Stimulated activated CD4-positive, alpha-beta T cell treated with anti-CD3 and anti-CD28 coated beads, Interleukin-12 subunit alpha, Interleukin-12 subunit beta, amount 100 ng/mL, for 24 hours (primary cell): Measurements from ENCODE around the gene GNAS-AS1.
A peak's percentile ranks its signal among the peaks of the same experiment; 100 is the strongest.
"Not testable (repeated sequence)": the region's sequence is repeated elsewhere in the genome, so short reads cannot be mapped to it uniquely, and the experiment has no call there.

ENCODE experiments used
- DNase-seq, 2 experiments: peaks; one replicate each; pipeline ENCODE4 v3.0.0-alpha.2; 2020; ENCODE audit warnings: low read depth in 2 of 2

The GNAS-AS1 gene

DNA sequence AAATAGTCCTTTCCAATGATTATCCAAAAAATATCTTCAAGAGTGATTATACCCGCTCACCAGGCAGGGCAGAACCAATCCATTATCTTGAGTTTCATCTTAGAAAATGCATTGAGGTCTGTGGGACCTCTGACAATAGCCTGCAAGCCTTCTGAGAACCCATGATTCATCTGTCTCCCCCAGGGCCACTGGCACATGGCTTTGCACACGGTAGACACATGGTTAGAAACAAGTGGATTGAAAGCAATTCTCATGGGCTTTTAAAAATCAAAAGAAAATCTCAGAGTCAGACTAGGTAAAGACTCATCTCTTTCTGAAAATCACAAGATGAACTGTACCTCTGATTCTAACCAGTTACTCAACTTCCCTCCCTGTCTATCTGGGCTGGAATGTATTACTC is 15.5 kb downstream of the GNAS-AS1 start:
- DNase-seq = no peak

DNA sequence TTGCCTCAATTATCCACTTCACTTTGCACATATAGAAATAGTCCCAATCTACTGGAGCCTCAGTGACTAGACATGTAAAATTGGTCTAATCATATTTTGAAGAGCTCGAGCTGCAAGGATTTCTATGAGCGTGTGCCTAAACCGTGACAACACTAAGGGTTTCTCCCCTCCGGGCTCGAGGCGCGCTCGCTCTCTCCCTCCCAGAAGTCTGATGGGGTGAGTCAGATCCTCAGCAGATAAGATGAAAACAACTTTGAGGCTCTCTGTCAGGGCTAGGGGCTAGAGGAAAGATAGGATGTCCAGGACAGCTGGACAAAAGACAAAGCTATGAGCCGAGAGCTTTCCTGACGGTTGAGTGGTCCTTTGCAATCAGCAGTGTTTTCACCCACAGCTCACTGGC is 16.8 kb downstream of the GNAS-AS1 start:
- DNase-seq = no peak

DNA sequence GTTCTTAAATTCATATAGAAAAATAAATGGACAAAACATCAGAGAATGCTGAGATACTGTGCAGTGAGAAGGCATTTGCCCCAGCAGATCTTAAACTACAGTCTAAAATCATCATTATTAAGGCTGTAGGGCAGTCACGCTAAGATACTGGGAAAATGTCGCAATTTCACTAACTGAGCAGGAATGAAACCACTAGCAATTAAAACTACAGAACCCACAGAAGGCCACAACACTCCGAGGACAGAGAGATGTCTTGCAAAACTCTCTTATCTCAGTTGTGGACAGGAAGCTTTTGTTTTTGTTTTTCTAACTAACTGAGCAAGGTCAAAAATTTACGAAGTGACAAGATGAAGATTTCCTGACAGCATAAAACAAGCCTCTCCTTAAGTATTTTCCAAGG is 18.2 kb downstream of the GNAS-AS1 start:
- no peak for DNase-seq

DNA sequence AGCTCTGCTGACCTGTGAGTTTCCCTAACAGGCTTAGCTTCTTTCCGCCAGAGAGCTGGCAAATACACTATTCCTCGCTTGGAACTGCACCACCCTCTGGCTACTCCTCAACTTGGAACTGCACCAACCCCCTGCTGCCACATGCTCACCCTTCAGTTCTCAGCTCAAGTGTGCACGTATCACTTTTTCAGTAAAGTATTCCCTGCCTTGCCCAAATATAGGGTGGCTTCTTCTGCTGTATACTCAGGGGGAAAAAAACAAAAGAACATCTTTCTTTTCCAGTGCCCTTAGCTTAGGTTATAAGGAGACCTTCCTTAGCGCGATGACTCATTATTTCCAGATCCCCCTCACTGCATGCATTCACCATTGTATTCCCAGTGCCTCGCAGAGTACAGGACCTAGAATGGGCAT is 21.2 kb downstream of the GNAS-AS1 start:
- no peak for DNase-seq

DNA sequence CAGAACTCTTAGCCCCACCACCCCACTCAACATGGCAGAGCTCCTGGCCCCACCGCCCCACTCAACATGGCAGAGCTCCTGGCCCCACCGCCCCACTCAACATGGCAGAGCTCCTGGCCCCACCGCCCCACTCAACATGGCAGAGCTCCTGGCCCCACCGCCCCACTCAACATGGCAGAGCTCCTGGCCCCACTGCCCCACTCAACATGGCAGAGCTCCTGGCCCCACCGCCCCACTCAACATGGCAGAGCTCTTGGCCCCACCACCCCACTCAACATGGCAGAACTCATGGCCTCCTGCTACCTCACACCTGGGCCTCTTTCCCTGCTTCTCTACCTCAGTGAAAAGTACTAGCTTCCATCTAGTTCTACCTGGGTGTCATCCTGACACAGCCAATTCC is 21.9 kb downstream of the GNAS-AS1 start:
- DNase-seq = not testable (repeated sequence)

DNA sequence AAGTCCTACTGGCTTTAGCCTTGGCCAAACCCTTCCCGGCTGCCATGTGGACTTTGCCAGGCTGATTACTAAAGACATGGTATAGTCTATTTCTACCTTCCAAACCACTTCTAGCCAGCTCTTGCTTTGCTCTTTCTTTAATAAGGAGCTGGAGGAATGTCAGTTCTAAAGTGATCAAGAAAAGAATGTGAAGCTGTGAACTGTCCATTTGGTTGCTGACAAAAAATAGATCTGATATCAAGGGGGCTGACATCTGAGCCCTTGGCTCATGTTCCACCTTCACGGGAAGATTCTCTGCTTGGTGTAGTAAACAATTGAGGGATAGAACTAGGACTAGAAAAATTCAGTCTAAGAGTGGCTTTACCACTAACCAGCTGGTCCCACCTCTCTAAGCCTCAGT is 22.6 kb downstream of the GNAS-AS1 start:
- no peak for DNase-seq

DNA sequence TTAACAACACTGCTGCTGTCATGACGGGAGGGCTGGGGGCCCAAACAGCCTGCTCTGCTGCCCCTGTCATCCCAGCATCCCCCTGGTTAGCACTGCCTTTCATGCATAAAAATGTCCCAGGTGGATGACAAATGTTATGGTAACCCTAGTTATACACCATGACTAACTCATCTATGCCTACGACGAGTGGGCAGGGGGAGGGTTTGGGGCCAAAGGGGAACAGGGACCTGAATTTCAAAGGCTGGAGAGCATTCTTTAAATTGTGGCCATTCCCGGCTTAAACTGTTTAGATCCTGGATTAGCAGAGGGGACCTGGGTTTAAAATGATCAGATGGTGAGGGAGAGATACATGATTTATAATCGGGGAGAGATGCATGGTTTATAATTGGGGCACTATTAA is 24.4 kb downstream of the GNAS-AS1 start:
- DNase-seq = no peak

DNA sequence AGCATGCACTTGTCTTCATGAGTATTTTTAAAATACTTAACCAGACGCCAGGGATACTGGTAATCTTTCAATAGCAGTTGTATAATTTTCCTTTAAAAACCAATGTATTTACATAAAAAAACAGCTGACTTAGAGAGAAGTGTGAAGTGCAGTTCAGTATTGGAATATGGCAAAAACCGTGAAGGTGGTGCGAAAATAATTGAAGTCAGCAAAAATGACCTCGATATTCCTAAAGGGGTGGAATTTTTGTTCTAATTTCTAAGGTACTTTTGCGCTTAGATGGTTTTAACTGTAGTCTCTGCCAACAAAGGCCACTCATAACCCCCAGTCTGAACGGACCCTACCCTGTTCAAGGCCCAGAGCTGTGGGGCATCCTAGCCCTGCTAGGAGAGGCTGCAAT is 25.3 kb downstream of the GNAS-AS1 start:
- no peak for DNase-seq

DNA sequence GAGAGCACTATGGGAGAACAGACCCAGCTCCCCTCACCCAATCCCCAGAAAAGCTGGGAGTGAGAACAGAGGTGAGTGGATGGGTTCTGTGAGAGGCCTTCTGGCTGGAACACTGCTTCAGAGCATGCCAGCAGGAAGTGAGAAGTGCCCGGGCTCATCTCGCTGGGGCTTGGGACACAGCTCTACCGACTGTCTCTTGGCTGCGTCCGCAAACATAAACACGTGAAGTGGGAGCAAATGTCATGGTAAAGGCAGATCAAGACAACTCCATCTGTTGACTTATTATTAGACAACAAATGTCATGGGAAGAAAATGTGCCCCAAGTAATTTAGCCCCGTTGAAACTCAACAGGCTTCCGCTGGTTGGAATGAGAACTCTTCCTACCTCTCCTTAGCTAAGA is 25.9 kb downstream of the GNAS-AS1 start:
- DNase-seq = no peak

DNA sequence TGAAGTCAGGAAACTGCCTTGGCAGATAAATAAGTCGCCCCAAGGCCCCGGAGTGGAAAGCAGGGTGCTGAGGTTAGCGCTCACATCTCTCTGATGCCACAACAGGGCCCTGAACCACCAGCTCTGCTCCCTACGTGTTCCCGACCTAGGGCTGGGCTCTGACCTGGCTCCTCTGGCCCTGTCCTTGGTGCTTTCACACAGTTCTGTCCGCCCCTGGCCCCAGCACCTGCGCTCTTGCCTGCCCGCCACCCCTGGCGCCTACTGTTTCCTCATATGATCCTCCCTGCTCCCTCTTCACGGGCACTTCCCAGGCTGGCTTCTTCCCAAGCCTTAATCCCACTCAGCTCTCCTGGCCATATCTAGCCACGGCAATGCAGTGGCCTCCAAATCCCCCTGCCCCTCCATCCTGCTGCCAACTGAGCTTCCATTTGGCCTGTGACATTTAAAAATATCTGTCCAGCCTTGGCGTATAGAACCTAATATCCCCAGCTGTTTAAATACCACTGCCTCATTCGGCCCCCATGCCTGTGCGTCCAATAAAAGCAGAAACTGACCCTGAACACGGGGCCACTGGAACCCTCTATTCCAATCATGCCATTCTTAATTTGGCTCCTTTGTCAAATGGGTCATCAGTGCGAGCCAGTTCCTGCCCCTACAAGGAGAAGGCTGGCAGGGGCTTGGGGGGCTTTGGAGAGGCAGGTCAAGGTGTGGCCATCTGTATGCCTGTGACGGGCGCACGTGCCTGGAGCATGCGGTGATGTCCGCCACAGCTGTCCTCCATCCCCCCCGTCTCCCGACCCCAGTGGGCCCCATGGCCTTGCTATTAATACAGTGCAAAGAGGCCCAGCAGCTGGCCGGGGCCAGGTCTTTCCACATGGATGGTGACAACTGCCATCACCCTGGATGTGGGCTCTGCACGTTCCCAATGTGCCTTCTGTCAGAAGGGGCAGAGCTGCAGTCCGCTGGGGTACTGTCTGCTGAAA is 27.7 kb downstream of the GNAS-AS1 start:
- DNase-seq = no peak

DNA sequence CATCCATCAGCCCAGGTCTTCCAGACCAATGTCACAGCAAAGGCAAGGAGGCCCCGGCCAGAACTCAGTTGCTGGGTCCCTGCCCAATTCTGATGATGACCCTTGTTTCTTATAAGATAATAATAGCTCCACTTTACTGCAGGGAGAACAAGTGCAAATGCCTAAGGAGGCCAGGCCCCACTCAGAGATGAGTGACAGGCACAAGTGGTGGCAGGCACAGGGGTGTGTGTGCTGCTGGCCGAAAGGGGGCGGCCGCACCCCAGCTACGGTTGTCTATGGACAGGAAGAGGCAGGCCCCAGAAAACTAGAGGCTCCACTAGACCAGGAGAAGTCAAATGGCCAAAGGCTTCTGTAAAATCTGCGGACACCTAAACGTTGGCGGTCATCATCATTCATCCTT is 28.6 kb downstream of the GNAS-AS1 start:
- no peak for DNase-seq

DNA sequence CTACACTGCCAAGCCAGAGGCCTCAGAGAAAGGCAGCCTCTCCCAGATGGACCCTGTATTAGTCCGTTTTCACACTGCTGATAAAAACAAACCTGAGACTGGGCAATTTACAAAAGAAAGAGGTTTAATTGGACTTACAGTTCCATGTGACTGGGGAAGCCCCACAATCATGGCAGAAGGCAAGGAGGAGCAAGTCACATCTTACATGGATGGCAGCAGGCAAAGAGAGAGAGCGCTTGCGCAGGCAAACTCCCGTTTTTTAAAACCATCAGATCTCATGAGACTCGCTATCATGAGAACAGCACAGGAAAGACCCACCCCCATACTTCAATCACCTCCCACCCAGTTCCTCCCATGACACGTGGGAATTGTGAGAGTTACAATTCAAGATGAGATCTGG is 30.2 kb downstream of the GNAS-AS1 start:
- DNase-seq = not testable (repeated sequence)

DNA sequence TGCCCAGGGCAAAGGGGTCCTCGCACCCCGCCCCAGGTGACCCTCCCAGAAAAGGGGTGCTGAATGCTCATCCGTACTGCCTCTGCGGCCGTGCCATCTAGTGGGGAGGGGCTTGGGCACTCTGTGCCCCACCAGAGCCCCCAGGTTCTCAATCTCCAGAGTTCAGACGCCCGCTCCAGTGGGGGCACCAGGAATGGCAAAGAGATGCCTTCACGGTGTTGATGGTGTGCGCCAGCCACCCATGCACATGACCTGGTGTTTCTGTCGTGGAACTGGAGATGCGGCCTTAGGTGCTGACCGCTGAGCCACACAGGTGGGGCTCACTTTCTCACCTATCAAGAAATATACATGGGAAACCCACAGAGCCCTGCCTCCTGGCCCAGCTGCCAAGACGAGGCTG is 30.8 kb downstream of the GNAS-AS1 start:
- no peak for DNase-seq

DNA sequence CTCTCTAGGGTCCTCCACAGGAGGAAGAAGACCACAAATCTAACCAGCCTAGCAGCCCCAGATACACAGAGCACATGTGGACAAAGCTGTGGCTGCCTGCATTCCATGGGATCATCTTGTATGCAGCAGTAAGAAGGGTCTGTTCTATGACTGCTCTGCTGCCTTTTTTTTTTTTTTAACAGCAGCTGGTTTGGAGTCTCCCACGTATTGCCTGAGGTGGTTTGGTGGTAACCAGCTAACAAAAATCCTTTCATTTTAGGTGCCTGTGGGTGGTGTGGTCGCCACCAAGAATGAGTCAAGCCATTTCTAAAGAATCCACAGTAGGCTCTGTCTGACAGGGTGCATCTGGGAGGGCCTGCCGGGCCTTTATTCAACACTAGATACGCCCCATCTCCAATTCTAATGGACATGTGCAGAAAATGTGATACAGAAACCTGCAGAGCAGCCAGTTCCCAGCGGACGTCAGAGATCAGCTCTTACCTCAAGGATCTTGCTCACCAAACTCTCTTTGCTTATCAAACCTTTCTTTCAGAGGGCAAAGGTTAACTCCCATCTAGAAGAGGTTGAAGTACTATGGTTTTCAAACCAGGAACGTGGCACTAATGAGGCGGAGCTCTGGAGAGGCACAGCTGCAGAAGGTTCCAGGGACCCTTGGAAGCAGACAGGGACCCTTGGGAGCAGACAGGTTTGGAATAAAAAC is 32.0 kb downstream of the GNAS-AS1 start:
- peak; percentile 6 to 61 for DNase-seq

DNA sequence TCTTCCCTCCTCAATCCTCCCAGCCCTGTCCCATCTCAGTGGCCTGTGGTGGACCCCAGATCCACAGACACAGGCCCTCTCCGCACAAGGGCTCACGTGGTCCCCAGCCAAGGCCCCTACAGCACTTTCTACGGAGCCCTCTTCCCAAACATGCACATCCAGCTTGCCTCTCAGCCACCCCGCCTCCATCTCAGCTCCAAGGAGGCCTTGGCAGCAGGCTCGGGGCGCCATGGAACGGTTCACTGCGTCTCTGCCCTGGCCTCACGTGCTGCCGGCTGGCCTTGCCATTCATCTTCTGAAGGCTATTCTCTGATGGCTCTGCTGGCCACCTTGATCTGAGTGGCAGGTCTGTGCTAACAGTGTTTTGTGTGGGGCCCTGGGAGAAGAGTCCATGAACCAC is 33.0 kb downstream of the GNAS-AS1 start:
- no peak for DNase-seq

DNA sequence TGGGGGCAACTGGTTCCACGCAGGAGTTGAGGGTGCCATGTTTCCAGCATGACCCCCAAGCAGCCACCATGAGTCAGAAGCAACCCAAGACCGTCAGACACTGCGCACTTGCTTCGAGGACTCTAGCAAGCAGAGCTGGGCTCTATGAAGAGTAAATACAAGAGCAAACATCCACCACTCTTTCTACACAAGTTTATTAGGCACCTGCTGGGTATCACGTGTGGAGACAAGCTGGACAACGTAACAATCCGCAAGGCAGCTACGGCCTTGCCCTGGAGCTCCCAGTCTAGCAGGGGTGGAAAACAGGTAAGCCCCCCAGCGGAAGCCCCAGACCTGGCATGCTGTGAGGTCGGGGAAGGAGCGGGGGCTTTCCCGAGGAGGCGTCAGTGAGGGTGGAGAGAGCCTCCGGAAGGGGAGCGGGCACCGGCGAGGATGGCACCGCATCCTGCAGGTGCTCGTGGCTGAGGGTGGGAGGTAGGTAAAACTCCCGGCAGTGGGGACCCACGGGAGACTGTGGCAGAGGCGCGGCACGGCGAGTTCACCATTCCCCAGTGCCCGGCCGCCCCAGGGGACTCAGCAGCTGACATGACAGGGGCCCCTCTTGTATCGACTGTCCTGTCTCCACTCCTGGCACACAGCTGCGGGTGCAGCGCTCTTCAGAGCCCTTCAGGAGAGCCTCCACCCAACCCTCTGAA is 33.6 kb downstream of the GNAS-AS1 start:
- DNase-seq = no peak

DNA sequence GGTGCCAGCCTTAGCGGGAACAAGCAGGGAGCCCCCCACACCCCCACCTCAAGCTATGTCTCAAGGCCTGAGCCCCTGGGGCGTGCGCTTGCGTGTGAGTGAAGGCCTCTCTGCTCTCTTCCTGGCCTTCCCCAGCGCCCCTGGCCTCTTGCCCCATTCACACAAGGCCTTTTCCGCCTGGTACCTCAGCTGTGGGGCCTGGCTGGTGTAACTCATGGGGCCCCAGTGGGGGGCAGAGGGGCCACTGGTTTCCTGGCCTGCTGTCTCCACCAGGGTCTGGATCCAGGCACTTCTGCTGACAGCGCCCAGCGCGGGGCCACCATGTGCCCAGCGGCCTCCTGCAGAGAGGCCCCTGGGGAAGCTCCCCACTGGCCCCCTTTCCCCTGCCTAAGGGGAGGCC is 34.7 kb downstream of the GNAS-AS1 start:
- DNase-seq = no peak

DNA sequence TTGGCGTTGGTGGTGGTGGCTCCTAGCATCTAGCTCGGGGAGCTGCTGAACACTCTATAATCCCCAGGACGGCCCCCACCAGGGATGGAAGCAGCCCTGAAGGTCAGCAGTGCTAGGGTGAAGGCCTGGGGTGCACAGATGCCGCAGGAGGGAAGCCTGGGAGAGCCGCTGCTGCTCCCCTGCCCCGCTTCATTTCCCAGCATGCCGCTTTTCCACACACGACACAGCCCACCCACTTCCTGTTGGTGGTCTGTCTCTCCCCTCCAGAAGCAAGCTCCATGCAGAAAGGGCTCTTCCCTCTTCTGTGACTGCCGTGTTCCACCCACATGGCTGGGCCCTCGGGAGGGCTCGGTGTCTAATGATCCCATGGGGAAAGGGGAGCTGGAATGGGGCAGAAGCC is 35.3 kb downstream of the GNAS-AS1 start:
- DNase-seq = no peak

DNA sequence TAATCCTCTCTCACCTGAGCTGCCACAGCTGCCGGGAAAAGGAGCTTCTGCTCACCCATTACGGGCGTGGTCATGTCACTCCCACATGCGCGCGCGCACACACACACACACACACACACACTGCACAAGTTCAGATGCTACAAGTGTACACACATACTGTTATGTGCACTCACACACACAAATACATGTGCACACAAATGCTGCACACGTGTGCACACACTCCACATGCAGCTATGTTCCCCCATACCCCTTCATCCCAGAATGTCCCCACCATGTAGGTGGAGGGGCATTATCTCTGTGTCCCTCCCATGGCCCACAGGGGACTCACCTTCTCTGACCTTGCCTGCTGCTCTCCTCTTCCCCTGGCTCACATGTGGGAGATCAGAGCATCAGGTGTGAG is 37.3 kb downstream of the GNAS-AS1 start:
- DNase-seq = no peak

DNA sequence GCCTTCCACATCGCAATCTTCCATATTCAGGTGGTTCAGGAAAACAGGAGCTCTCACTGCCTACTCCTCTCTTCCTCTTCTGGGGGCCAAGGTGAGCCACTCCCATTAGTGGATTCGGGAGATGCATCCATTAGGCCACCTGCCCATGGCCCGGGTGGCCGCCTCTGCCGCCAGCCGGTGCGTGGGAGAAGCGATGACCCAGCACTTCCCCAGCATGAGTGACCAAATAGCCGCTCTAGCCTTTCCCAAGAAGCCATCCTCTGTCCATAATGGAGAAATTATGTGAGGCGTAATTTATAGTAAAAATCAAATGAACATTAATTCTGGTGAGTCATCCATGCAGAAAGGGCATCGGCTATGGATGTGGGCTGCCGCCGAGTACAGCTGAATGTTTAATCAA is 39.4 kb downstream of the GNAS-AS1 start:
- no peak for DNase-seq

DNA sequence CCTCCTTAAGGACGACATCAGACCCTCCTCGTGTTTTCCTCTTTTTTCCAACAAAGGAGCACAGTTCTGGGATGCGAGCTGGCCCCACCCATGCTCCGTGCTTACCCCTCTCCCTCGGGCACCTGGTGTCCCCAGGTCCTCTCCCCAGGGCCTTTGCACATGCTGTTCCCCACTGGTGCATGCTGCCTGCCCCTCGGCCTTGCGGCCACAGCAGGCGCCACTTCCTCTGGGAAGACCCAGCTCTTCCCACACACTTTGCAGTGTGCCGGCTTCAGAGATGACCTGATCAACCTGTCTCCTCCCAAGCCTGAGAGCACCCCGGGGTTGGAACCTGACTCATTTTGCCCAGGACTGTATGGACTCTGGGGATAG is 39.8 kb downstream of the GNAS-AS1 start:
- DNase-seq = no peak

DNA sequence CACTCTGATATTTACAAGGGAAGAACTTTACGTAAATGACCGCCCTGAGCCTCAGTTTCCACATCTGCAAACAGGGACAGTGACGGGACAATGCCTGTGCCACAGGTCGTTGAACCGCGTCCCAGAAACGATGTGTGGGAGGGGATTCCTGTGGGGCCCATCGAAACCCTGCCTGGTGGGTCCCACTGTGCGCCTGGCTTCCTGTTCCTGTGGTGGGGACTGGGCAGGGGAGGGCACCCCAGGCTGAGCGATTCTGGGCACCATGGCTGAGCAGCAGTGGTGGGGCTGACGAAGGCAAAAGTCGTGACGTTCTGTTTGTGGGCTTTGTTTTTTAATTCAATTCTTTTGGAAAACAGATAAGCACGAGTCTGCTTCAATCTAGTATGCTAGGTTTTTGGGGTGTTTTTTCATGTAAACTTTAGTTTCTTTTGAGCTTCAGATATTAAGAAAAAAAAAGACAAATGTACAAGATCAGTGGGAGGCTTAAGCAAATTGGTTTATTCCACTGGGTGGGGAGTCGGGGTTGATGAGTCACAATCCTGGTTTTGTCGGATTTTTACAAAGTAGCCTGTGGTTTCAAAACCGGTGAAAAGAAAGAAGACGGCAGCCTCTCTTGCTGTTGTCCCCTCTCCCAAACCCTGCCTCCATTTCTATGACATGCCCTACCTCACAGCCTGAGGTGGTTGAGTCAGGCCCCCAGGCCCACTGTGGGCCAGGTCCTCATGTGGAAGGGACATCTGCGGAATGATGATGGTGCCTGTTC is 40.4 kb downstream of the GNAS-AS1 start:
- no peak for DNase-seq
